Cardiac fibroblast (primary cell): ENCODE measurements around the gene STOML1.

ENCODE experiments used
- DNase-seq, 2 donors: peaks; one replicate each; pipeline versions ENCODE4 v3.0.0 to v3.0.0-alpha.2; 2010; ENCODE audit warnings: low read depth in 2 of 2
- H3K4me3 ChIP-seq, 2 donors: replicated peaks in 1 of 2; 1 replicate in 1 of 2; 2 replicates in 1 of 2; pipeline ENCODE4 v1.5.1; 2011; ENCODE audit warnings: low read depth in 2 of 2, low read length in 2 of 2, mild to moderate bottlenecking in 2 of 2, moderate library complexity in 1 of 2
- TF ChIP-seq, protein P1 (sequence below): IDR thresholded peaks from one replicate; pipeline ENCODE4 v1.5.1; 2011; ENCODE audit warnings: low read depth, mild to moderate bottlenecking, low read length, inconsistent platforms

STOML1 gene, protein sequence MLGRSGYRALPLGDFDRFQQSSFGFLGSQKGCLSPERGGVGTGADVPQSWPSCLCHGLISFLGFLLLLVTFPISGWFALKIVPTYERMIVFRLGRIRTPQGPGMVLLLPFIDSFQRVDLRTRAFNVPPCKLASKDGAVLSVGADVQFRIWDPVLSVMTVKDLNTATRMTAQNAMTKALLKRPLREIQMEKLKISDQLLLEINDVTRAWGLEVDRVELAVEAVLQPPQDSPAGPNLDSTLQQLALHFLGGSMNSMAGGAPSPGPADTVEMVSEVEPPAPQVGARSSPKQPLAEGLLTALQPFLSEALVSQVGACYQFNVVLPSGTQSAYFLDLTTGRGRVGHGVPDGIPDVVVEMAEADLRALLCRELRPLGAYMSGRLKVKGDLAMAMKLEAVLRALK

DNA sequence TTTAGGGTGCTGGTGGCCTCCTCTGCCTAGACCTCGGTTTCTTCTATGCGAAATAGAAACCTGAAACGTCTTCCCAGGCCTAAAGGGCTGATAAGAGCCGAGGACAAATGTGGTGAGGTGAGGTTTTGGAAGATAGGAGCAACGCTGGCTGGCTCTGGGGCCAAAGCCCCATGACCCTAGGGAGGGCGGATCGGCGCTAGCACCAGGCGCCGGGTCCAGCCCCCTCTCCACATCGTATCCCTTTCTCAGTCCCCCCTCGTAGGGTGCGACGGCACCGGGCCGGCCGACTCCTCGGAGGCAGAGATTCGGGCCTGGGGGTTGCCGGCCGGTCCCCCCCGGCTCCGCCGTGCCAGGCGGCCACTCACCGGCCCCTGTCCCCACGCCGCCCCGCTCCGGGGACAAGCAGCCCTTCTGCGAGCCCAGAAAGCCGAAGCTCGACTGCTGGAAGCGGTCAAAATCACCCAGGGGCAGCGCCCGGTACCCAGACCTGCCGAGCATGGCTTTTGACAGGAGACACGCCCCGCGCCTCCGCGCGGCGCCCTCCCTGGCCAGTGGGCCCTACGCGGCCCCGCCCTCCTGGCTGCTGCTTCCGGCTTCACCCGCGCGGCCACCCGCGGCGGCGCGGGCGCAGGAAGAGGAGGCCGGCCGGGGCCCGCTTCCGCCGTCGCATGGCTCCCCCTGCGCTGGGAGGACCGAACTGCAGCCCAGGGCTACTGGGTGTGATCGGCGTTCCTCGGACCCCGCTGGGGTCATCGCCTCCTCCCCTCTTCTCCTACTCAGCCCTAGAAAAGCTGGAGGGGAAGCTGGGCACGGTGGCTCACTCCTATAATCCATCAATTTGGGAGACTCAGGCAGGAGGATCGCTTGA is at the start of gene STOML1:
STOML1 (minus strand) TSS at position 570 of the 868 bp plus-strand sequence; CDS start at position 498, 72 bp downstream.
- DNase-seq, result peak; percentile 93 to 97
- TF ChIP-seq, protein P1, sequence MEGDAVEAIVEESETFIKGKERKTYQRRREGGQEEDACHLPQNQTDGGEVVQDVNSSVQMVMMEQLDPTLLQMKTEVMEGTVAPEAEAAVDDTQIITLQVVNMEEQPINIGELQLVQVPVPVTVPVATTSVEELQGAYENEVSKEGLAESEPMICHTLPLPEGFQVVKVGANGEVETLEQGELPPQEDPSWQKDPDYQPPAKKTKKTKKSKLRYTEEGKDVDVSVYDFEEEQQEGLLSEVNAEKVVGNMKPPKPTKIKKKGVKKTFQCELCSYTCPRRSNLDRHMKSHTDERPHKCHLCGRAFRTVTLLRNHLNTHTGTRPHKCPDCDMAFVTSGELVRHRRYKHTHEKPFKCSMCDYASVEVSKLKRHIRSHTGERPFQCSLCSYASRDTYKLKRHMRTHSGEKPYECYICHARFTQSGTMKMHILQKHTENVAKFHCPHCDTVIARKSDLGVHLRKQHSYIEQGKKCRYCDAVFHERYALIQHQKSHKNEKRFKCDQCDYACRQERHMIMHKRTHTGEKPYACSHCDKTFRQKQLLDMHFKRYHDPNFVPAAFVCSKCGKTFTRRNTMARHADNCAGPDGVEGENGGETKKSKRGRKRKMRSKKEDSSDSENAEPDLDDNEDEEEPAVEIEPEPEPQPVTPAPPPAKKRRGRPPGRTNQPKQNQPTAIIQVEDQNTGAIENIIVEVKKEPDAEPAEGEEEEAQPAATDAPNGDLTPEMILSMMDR, result peak; percentile 71
- H3K4me3 ChIP-seq, result peak within 1 kb of the TSS; percentile 56 to 66

DNA sequence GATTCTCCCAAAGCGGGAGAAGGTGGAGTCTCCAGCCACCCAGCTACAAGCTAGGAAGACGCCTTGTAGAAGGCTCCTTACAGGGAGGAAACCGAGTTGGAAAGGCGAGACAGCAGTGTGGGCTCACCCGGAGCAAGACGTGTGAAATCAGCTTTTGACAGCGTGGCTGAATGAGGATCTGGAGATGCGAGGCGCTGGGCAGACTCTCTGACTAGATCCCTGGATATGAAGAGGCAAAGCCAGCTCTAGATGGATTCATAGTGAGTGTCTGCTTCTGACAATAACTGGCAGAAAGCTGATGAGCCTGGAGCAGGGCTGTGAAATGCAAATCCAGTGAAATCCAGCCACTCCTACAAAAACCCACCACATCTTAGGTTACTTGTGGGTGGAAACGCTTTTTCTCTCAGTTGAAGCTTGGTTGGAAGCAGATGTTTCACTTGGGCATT is 49.2 kb upstream of the STOML1 start:
- DNase-seq, result no peak
- TF ChIP-seq, protein P1, result no peak
- no peak overlapping the region for H3K4me3 ChIP-seq

DNA sequence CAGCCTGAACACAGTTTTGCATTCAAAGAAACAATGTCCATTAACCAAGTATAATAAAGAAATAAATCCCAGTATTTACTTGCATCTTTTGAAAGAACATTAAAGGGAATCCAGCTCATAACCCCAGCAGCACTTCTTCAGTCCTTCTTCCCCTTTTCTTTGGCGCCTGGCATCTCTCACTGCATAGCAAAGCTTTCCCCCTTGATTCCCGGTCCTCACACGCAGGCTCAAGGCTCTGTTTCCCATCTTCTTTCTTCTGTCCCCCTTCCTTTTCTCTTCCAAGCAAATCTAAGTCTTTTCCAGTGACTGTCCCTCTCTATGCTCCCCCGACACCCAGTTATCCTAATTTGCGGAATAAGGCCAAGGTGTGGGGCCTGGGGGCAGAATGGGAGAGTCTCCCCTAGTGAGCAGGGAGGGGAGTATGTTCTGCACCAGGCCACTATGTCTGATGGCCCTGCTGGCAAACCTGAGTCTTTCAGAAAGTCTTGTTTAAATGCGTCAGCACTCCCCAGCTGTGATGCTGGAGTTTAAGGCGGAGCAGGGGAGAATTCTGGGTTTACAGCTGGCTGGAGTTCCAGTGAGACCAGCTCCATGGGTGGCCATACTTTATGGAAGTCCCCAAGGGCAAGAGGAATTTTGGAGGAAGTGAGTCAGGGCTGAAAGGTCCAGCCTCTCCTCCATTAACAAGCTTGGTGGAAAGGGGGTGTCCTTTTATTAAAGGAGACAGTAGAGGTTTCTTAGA is 48.2 kb upstream of the STOML1 start:
- DNase-seq, result peak; percentile 98 to 99
- H3K4me3 ChIP-seq, result no peak overlapping the region
- TF ChIP-seq, protein P1, result peak; percentile 15

DNA sequence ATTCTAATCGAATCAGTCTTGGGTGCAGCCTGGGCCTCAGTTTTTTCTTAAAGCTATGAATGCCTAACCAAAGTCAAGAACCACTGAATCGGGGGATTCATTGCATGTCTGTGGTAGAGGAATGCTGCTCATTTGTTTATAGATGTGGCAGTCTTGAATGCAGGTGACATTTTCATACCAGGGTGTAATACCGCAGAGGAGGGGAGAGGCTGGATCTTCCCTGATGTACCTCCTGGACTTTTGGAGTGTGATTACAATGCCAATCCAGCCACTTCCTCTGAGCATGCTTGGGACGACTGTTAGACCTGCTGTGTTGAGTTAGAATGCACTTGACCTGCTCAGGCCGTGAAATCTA is 47.5 kb upstream of the STOML1 start:
- H3K4me3 ChIP-seq, result no peak overlapping the region
- DNase-seq, result no peak
- TF ChIP-seq, protein P1, result no peak

DNA sequence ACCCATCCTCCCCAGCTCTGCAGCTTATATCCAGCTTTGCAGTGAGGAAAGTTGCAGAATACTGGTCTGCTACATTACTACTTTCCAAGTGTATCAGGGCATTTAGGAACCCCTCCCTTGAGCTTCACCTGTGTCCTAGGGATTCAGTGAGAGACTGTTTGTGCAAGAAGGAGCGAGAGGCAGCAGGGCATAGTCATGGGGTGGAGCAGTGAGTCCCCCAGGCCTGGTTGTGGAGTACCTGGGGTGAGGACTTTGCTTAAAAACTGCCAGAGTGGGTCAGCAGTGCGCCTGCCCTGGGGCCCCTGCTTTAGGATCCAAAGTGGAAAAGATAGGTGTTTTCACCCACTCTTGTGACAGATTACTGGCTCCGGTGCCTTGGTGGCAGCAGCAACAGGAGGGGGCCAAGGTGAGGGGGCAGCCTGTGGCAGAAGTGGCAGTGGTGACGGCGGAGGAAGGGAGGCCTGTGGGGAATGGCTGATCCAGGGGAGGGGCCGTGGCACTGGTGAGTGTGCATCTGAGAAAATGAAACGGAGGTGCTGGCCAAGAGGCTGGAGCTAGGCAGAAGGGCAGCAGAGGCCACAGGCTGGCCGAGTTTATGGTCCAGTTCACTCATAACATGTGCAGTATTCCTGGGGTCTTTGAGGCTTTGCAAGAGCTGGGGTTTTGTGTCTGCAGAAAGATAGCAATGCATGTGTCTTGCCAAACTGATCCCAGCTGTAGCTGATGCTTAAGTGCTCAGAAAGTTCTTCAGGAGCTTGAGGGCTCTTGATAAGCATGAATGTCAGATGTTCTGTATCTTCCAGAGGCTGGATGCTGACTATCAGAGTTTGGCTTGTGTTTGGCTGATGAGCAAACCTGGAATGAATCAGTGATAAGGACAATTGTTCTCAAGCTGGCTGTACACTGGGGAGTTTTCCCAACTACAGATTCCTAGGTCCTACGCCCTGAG is 46.9 kb upstream of the STOML1 start:
- DNase-seq, result peak; percentile 60
- H3K4me3 ChIP-seq, result no peak overlapping the region
- TF ChIP-seq, protein P1, result no peak
